WTC11 (cell line): ENCODE data around the gene TMEM266. TPM values are rescaled to one million over a fixed set of nuclear protein-coding genes. Genes with fewer than 3 reads are reported as not detected.

ENCODE experiments used
- ATAC-seq: fragments of 200-7000 bp; cut with Tn5 transposase; 2 replicates; pipeline ENCODE4 v1.10.0; 2021; ENCODE audit warnings: mild to moderate bottlenecking, moderate library complexity
- CTCF ChIA-PET: fragments of 300-600 bp; sonication (Branson Sonifier 250); formaldehyde crosslinking; loops from one replicate; lab custom pipeline; 2021; ENCODE audit warnings: antibody characterized with exemption; lab: Charles Lee
- POLR2A ChIA-PET: fragments of 350-600 bp; sonication (Branson Sonifier 250); formaldehyde crosslinking; loops from one replicate; lab custom pipeline; 2021; ENCODE audit warnings: antibody characterized with exemption; lab: Charles Lee
- DNase-seq: peaks from one replicate; pipeline ENCODE4 v3.0.0; 2021; ENCODE audit warnings: low spot score
- H3K27ac Mint-ChIP-seq: 2 replicates; pipeline ENCODE4 v1.8.0; 2021; ENCODE audit warnings: mixed read lengths
- H3K27me3 Mint-ChIP-seq: 2 replicates; pipeline ENCODE4 v1.8.0; 2021; ENCODE audit warnings: low read depth, mild to moderate bottlenecking, moderate library complexity, mixed read lengths
- H3K36me3 Mint-ChIP-seq: 2 replicates; pipeline ENCODE4 v1.8.0; 2021; ENCODE audit warnings: mixed read lengths
- H3K4me1 Mint-ChIP-seq: 2 replicates; pipeline ENCODE4 v1.8.0; 2022; ENCODE audit warnings: mixed read lengths
- H3K4me3 Mint-ChIP-seq: 2 replicates; pipeline ENCODE4 v1.8.0; 2021; ENCODE audit warnings: mild to moderate bottlenecking, moderate library complexity, mixed read lengths
- H3K9me3 Mint-ChIP-seq: 2 replicates; pipeline ENCODE4 v1.8.0; 2021; ENCODE audit warnings: mixed read lengths
- CREB1 ChIP-seq: sonication (generic); formaldehyde crosslinking; IDR thresholded peaks from 2 replicates; pipeline ENCODE4 v1.8.0; 2023; ENCODE audit warnings: mild to moderate bottlenecking, missing genetic modification reagents
- ELF4 ChIP-seq: sonication (generic); formaldehyde crosslinking; IDR thresholded peaks from 2 replicates; pipeline ENCODE4 v1.8.1; 2022; ENCODE audit warnings: low read depth, mild to moderate bottlenecking, moderate library complexity, missing genetic modification reagents
- EMX1 ChIP-seq: fragments of 250-450 bp; sonication (Bioruptor Pico); IDR thresholded peaks from 2 replicates; pipeline ENCODE4 v1.8.0; 2021; ENCODE audit warnings: mild to moderate bottlenecking
- FOXP1 ChIP-seq: sonication (generic); formaldehyde crosslinking; IDR thresholded peaks from 2 replicates; pipeline ENCODE4 v1.8.0; 2022; ENCODE audit warnings: missing genetic modification reagents, mild to moderate bottlenecking, moderate library complexity, borderline replicate concordance
- IRF2 ChIP-seq: sonication (generic); formaldehyde crosslinking; IDR thresholded peaks from 2 replicates; pipeline ENCODE4 v1.8.0; 2022; ENCODE audit warnings: low read depth, missing genetic modification reagents, borderline replicate concordance
- MYBL2 ChIP-seq: sonication (generic); formaldehyde crosslinking; IDR thresholded peaks from 2 replicates; pipeline ENCODE4 v1.8.1; 2023; ENCODE audit warnings: mild to moderate bottlenecking, moderate library complexity, missing genetic modification reagents
- RELA ChIP-seq: sonication (generic); formaldehyde crosslinking; IDR thresholded peaks from 2 replicates; pipeline ENCODE4 v1.8.1; 2022; ENCODE audit warnings: missing genetic modification reagents, mild to moderate bottlenecking, borderline replicate concordance
- RORB ChIP-seq: fragments of 250-450 bp; sonication (Bioruptor Pico); IDR thresholded peaks from 2 replicates; pipeline ENCODE4 v1.9.0; 2021; ENCODE audit warnings: mild to moderate bottlenecking
- SP1 ChIP-seq: sonication (generic); formaldehyde crosslinking; conservative IDR thresholded peaks from 2 replicates; pipeline ENCODE4 v1.8.1; 2022; ENCODE audit warnings: missing genetic modification reagents
- TEAD1 ChIP-seq: sonication (generic); formaldehyde crosslinking; IDR thresholded peaks from 2 replicates; pipeline ENCODE4 v1.8.0; 2022; ENCODE audit warnings: mild to moderate bottlenecking, missing genetic modification reagents
- ZBTB21 ChIP-seq: sonication (generic); formaldehyde crosslinking; IDR thresholded peaks from 2 replicates; pipeline ENCODE4 v1.8.1; 2023; ENCODE audit warnings: mild to moderate bottlenecking, missing genetic modification reagents, borderline replicate concordance
- ZNF138 ChIP-seq: sonication (generic); formaldehyde crosslinking; conservative IDR thresholded peaks from 2 replicates; pipeline ENCODE4 v1.8.1; 2022; ENCODE audit warnings: mild to moderate bottlenecking, moderate library complexity, missing genetic modification reagents
- ZNF219 ChIP-seq: sonication (generic); formaldehyde crosslinking; IDR thresholded peaks from 2 replicates; pipeline ENCODE4 v1.8.0; 2023; ENCODE audit warnings: missing genetic modification reagents, mild to moderate bottlenecking, borderline replicate concordance
- ZNF263 ChIP-seq: sonication (generic); formaldehyde crosslinking; IDR thresholded peaks from 2 replicates; pipeline ENCODE4 v1.8.1; 2022; ENCODE audit warnings: low read depth, mild to moderate bottlenecking, moderate library complexity, missing genetic modification reagents
- ZNF396 ChIP-seq: fragments of 250-450 bp; sonication (Bioruptor Pico); IDR thresholded peaks from 2 replicates; pipeline ENCODE4 v1.8.0; 2021; ENCODE audit warnings: mild to moderate bottlenecking, moderate library complexity, borderline replicate concordance
- total RNA-seq: library from RNA; stranded (reverse); gene quantifications from 3 replicates; pipeline ENCODE4 v1.2.3, GENCODE V29; 2021
- TF ChIP-seq, protein P1 (sequence below): sonication (generic); formaldehyde crosslinking; IDR thresholded peaks from 2 replicates; pipeline ENCODE4 v1.8.0; 2023; ENCODE audit warnings: mild to moderate bottlenecking, missing genetic modification reagents
- TF ChIP-seq, protein P2 (sequence below): fragments of 250-450 bp; sonication (Bioruptor Pico); IDR thresholded peaks from 2 replicates; pipeline ENCODE4 v1.9.0; 2021; ENCODE audit warnings: mild to moderate bottlenecking
- TF ChIP-seq, protein P3 (sequence below): sonication (generic); formaldehyde crosslinking; IDR thresholded peaks from 2 replicates; pipeline ENCODE4 v1.8.1; 2023; ENCODE audit warnings: mild to moderate bottlenecking, moderate library complexity, missing genetic modification reagents
- TF ChIP-seq, protein P4 (sequence below): sonication (generic); formaldehyde crosslinking; IDR thresholded peaks from 2 replicates; pipeline ENCODE4 v1.8.1; 2023; ENCODE audit warnings: mild to moderate bottlenecking, missing genetic modification reagents, moderate library complexity
- TF ChIP-seq, protein P5 (sequence below): sonication (generic); formaldehyde crosslinking; IDR thresholded peaks from 2 replicates; pipeline ENCODE4 v1.8.1; 2022; ENCODE audit warnings: low read depth, missing genetic modification reagents, borderline replicate concordance
- TF ChIP-seq, protein P6 (sequence below): sonication (generic); formaldehyde crosslinking; conservative IDR thresholded peaks from 2 replicates; pipeline ENCODE4 v1.8.1; 2023; ENCODE audit warnings: mild to moderate bottlenecking, low read depth, missing genetic modification reagents, moderate library complexity

The TMEM266 gene
- total RNA-seq, 1 experiment from 2014 or later: 8.6 TPM

DNA sequence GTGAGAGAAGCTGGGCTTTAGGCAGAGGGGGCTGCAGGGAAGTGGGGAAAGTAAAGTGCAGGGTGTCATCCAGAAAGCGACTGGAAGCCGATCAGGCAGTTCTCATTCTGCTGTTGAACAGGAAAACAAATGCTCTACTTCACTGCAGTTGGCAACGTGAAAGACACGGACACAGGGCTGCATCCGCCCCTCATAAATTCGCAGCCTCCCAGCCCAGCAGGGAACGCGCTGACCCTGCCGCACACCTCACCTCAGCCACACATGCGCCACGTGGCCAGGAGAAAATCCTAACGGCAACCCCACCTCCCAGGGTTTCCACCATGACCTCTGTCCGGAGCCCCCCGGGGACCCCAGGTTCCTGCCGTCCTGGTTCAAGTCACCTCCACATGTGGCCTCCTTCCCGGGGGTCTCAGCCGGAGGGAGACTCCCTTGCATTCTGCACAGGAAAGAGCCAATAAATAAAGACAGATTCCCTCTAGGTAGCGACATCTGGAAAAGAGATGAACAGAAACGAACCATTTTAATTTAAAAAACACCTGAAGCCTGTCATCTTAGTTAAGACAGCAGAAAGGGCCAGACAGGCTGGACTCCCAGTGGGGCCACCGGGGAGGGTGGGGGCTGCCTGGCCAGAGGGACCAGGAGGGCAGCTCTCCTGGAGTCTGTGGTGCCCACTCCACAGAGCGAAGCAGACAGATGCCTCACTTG is 118.7 kb downstream of the TMEM266 start:
- TF ChIP-seq, protein P1, sequence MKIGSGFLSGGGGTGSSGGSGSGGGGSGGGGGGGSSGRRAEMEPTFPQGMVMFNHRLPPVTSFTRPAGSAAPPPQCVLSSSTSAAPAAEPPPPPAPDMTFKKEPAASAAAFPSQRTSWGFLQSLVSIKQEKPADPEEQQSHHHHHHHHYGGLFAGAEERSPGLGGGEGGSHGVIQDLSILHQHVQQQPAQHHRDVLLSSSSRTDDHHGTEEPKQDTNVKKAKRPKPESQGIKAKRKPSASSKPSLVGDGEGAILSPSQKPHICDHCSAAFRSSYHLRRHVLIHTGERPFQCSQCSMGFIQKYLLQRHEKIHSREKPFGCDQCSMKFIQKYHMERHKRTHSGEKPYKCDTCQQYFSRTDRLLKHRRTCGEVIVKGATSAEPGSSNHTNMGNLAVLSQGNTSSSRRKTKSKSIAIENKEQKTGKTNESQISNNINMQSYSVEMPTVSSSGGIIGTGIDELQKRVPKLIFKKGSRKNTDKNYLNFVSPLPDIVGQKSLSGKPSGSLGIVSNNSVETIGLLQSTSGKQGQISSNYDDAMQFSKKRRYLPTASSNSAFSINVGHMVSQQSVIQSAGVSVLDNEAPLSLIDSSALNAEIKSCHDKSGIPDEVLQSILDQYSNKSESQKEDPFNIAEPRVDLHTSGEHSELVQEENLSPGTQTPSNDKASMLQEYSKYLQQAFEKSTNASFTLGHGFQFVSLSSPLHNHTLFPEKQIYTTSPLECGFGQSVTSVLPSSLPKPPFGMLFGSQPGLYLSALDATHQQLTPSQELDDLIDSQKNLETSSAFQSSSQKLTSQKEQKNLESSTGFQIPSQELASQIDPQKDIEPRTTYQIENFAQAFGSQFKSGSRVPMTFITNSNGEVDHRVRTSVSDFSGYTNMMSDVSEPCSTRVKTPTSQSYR (CRISPR knock-in tag): no peak
- TF ChIP-seq, all 79 proteins: peak for 0
- CTCF ChIA-PET: no interaction called here
- no peak overlapping the region for H3K27ac Mint-ChIP-seq
- DNase-seq: no peak
- POLR2A ChIA-PET: no interaction called here
- no peaks in the 10 kb centered on the region for H3K27me3 Mint-ChIP-seq
- no peaks in the 10 kb centered on the region for H3K36me3 Mint-ChIP-seq
- no peak overlapping the region for H3K4me3 Mint-ChIP-seq
- H3K9me3 Mint-ChIP-seq: peaks cover 5% of the 10 kb centered on the region; the same call in 1 of the 2 replicates
- peaks cover 4% of the 10 kb centered on the region; the same call in 1 of the 2 replicates for H3K4me1 Mint-ChIP-seq
- ATAC-seq: no peak

DNA sequence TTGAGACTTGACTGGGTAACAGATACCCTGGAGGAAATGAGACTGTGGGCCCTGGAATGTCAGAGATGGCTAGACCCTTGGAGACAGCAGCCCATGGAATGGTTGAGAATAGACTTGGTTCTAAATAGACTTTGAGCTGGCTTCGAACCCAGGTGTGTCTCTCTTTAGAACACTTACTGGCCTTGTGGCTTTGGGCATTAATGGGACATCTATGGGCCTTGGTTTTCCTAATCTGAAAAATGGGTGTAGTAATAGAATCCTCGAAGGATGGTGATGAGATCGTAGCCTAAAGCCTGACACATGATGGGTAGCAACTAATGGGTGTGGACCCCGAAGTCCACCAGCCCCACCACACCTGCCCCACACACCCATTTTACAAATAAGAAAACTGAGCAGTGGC is 119.2 kb downstream of the TMEM266 start:
- TF ChIP-seq RELA (CRISPR knock-in tag): no peak
- no peak for TF ChIP-seq MYBL2 (CRISPR knock-in tag)
- no peak for TF ChIP-seq ZNF219 (CRISPR knock-in tag)
- TF ChIP-seq, protein P2, sequence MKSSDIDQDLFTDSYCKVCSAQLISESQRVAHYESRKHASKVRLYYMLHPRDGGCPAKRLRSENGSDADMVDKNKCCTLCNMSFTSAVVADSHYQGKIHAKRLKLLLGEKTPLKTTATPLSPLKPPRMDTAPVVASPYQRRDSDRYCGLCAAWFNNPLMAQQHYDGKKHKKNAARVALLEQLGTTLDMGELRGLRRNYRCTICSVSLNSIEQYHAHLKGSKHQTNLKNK: no peak
- TF ChIP-seq, protein P3, sequence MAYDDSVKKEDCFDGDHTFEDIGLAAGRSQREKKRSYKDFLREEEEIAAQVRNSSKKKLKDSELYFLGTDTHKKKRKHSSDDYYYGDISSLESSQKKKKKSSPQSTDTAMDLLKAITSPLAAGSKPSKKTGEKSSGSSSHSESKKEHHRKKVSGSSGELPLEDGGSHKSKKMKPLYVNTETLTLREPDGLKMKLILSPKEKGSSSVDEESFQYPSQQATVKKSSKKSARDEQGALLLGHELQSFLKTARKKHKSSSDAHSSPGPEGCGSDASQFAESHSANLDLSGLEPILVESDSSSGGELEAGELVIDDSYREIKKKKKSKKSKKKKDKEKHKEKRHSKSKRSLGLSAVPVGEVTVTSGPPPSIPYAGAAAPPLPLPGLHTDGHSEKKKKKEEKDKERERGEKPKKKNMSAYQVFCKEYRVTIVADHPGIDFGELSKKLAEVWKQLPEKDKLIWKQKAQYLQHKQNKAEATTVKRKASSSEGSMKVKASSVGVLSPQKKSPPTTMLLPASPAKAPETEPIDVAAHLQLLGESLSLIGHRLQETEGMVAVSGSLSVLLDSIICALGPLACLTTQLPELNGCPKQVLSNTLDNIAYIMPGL (CRISPR knock-in tag): no peak
- no peak for TF ChIP-seq IRF2
- no peak for TF ChIP-seq RORB (CRISPR knock-in tag)
- TF ChIP-seq EMX1 (CRISPR knock-in tag): no peak
- TF ChIP-seq ELF4: no peak
- TF ChIP-seq FOXP1 (CRISPR knock-in tag): no peak
- no peak for TF ChIP-seq ZNF396
- no peak for TF ChIP-seq CREB1
- no peak for TF ChIP-seq ZNF138
- no peak for TF ChIP-seq TEAD1 (CRISPR knock-in tag)
- TF ChIP-seq ZNF263 (CRISPR knock-in tag): no peak
- TF ChIP-seq, protein P4, sequence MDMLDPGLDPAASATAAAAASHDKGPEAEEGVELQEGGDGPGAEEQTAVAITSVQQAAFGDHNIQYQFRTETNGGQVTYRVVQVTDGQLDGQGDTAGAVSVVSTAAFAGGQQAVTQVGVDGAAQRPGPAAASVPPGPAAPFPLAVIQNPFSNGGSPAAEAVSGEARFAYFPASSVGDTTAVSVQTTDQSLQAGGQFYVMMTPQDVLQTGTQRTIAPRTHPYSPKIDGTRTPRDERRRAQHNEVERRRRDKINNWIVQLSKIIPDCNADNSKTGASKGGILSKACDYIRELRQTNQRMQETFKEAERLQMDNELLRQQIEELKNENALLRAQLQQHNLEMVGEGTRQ: no peak
- no peak for TF ChIP-seq SP1 (CRISPR knock-in tag)
- TF ChIP-seq, protein P5, sequence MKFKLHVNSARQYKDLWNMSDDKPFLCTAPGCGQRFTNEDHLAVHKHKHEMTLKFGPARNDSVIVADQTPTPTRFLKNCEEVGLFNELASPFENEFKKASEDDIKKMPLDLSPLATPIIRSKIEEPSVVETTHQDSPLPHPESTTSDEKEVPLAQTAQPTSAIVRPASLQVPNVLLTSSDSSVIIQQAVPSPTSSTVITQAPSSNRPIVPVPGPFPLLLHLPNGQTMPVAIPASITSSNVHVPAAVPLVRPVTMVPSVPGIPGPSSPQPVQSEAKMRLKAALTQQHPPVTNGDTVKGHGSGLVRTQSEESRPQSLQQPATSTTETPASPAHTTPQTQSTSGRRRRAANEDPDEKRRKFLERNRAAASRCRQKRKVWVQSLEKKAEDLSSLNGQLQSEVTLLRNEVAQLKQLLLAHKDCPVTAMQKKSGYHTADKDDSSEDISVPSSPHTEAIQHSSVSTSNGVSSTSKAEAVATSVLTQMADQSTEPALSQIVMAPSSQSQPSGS: no peak
- TF ChIP-seq, protein P6, sequence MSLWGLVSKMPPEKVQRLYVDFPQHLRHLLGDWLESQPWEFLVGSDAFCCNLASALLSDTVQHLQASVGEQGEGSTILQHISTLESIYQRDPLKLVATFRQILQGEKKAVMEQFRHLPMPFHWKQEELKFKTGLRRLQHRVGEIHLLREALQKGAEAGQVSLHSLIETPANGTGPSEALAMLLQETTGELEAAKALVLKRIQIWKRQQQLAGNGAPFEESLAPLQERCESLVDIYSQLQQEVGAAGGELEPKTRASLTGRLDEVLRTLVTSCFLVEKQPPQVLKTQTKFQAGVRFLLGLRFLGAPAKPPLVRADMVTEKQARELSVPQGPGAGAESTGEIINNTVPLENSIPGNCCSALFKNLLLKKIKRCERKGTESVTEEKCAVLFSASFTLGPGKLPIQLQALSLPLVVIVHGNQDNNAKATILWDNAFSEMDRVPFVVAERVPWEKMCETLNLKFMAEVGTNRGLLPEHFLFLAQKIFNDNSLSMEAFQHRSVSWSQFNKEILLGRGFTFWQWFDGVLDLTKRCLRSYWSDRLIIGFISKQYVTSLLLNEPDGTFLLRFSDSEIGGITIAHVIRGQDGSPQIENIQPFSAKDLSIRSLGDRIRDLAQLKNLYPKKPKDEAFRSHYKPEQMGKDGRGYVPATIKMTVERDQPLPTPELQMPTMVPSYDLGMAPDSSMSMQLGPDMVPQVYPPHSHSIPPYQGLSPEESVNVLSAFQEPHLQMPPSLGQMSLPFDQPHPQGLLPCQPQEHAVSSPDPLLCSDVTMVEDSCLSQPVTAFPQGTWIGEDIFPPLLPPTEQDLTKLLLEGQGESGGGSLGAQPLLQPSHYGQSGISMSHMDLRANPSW (CRISPR knock-in tag): no peak
- no peak for TF ChIP-seq ZBTB21 (CRISPR knock-in tag)
- CTCF ChIA-PET: no interaction called here
- ATAC-seq (no peak), DNase-seq (no peak)
- Mint-ChIP-seq H3K36me3 (no peaks in the 10 kb centered on the region), H3K9me3 (peaks cover 5% of the 10 kb centered on the region; the same call in 1 of the 2 replicates), H3K27me3 (no peaks in the 10 kb centered on the region), H3K4me3 (no peak overlapping the region), H3K4me1 (peaks cover 4% of the 10 kb centered on the region; the same call in 1 of the 2 replicates), H3K27ac (no peak overlapping the region)
- POLR2A ChIA-PET: no interaction called here
